CD14-positive monocyte (primary cell): ENCODE results near the gene MLIP. TPM values are rescaled to one million over a fixed set of nuclear protein-coding genes. Genes with fewer than 3 reads are reported as not detected.
A peak's percentile ranks its signal among the peaks of the same experiment; 100 is the strongest.

Source experiments
- DNase-seq, 3 donors: peaks; one replicate each; pipeline ENCODE4 v3.0.0-alpha.2; 2011 to 2022
- H2AFZ ChIP-seq: 2 replicates; pipeline ENCODE4 v1.6.0; 2012; ENCODE audit warnings: mild to moderate bottlenecking, low read depth, low read length, inconsistent platforms; ENCODE audit not compliant: insufficient read depth, poor library complexity, severe bottlenecking
- H3K27ac ChIP-seq, 2 donors: 1 replicate in 1 of 2; 2 replicates in 1 of 2; pipeline ENCODE4 v1.5.1; 2012 to 2013; ENCODE audit warnings: low read length in 2 of 2, control low read depth in 1 of 2, inconsistent platforms in 1 of 2, low read depth in 1 of 2, mild to moderate bottlenecking in 1 of 2
- H3K27me3 ChIP-seq, 2 donors: one replicate each; pipeline versions ENCODE4 v1.6.0 to v1.6.1; 2011 to 2013; ENCODE audit warnings: low read length in 2 of 2; ENCODE audit not compliant: control insufficient read depth in 2 of 2, insufficient read depth in 2 of 2
- H3K36me3 ChIP-seq, 2 donors: replicated peaks in 1 of 2; 1 replicate in 1 of 2; 2 replicates in 1 of 2; pipeline versions ENCODE4 v1.5.1 to v1.6.1; 2012 to 2013; ENCODE audit warnings: low read length in 2 of 2, control low read depth in 1 of 2, inconsistent platforms in 1 of 2, mild to moderate bottlenecking in 1 of 2; ENCODE audit not compliant: insufficient read depth in 2 of 2, control insufficient read depth in 1 of 2
- H3K4me1 ChIP-seq, 2 donors: 1 replicate in 1 of 2; 2 replicates in 1 of 2; pipeline versions ENCODE4 v1.5.1 to v1.6.1; 2012 to 2013; ENCODE audit warnings: low read length in 2 of 2, control low read depth in 1 of 2, inconsistent platforms in 1 of 2, mild to moderate bottlenecking in 1 of 2, moderate library complexity in 1 of 2; ENCODE audit not compliant: insufficient read depth in 2 of 2, control insufficient read depth in 1 of 2
- H3K4me2 ChIP-seq: replicated peaks from 2 replicates; pipeline ENCODE3; 2012; ENCODE audit warnings: low read length, moderate library complexity, mild to moderate bottlenecking; ENCODE audit not compliant: poor library complexity, severe bottlenecking; ENCODE audit errors: extremely low read depth
- H3K4me3 ChIP-seq, 3 experiments: fragments of 200-600 bp in 1 of 3; sonication (generic) in 1 of 3; replicated peaks in 1 of 3; 1 replicate in 2 of 3; 2 replicates in 1 of 3; pipeline ENCODE4 v1.5.1; 2011 to 2013; ENCODE audit warnings: low read length in 3 of 3, mild to moderate bottlenecking in 3 of 3, control low read depth in 2 of 3, low read depth in 2 of 3, inconsistent platforms in 1 of 3, moderate library complexity in 1 of 3
- H3K79me2 ChIP-seq: 2 replicates; pipeline ENCODE4 v1.6.0; 2012; ENCODE audit warnings: mild to moderate bottlenecking, control low read depth, inconsistent platforms, low read length, moderate library complexity; ENCODE audit not compliant: insufficient read depth
- H3K9ac ChIP-seq: 2 replicates; pipeline ENCODE4 v1.6.0; 2017; ENCODE audit warnings: low read length, mild to moderate bottlenecking; ENCODE audit not compliant: insufficient read depth, poor library complexity, severe bottlenecking
- H3K9me3 ChIP-seq, 2 donors: replicated peaks in 1 of 2; 1 replicate in 1 of 2; 2 replicates in 1 of 2; pipeline versions ENCODE4 v1.5.1 to v1.6.1; 2012 to 2013; ENCODE audit warnings: low read length in 2 of 2, control low read depth in 1 of 2; ENCODE audit not compliant: control insufficient read depth in 1 of 2, insufficient read depth in 1 of 2
- H4K20me1 ChIP-seq: 2 replicates; pipeline ENCODE4 v1.6.0; 2012; ENCODE audit warnings: mild to moderate bottlenecking, low read length, control low read depth, moderate library complexity; ENCODE audit not compliant: insufficient read depth
- H3K27ac Mint-ChIP-seq, 7 donors: one replicate each; pipeline ENCODE4 v1.8.0; 2020; ENCODE audit warnings: mild to moderate bottlenecking in 7 of 7, mixed read lengths in 7 of 7, moderate library complexity in 6 of 7, inconsistent platforms in 2 of 7
- H3K27me3 Mint-ChIP-seq, 3 donors: one replicate each; pipeline ENCODE4 v1.8.0; 2021 to 2022; ENCODE audit warnings: low read depth in 3 of 3, mild to moderate bottlenecking in 3 of 3, mixed read lengths in 3 of 3, moderate library complexity in 3 of 3, inconsistent platforms in 1 of 3
- H3K36me3 Mint-ChIP-seq, 2 donors: one replicate each; pipeline ENCODE4 v1.8.0; 2020; ENCODE audit warnings: mixed read lengths in 2 of 2, inconsistent platforms in 1 of 2, mild to moderate bottlenecking in 1 of 2
- H3K4me1 Mint-ChIP-seq: one replicate; pipeline ENCODE4 v1.8.0; 2020; ENCODE audit warnings: mild to moderate bottlenecking, mixed read lengths
- H3K4me3 Mint-ChIP-seq, 2 donors: one replicate each; pipeline ENCODE4 v1.8.0; 2020; ENCODE audit warnings: mild to moderate bottlenecking in 2 of 2, mixed read lengths in 2 of 2, moderate library complexity in 1 of 2
- H3K9me3 Mint-ChIP-seq, 7 donors: one replicate each; pipeline ENCODE4 v1.8.0; 2020 to 2022; ENCODE audit warnings: mixed read lengths in 7 of 7, mild to moderate bottlenecking in 6 of 7, moderate library complexity in 6 of 7, inconsistent platforms in 2 of 7
- CTCF ChIP-seq: fragments of 200-600 bp; IDR thresholded peaks from one replicate; pipeline ENCODE4 v1.8.0; 2022; ENCODE audit warnings: antibody characterized with exemption, mild to moderate bottlenecking
- WGBS: methylation state at CpG from one replicate; pipeline ENCODE4 v1.1.5; 2013; ENCODE audit warnings: missing lambda C conversion rate; ENCODE audit not compliant: insufficient coverage; 5-methylcytosine and 5-hydroxymethylcytosine counted together
- intact Hi-C, 2 donors: fragments of 100-400 bp; cut with micrococcal nuclease; formaldehyde crosslinking; loops; one replicate each; pipeline versions ENCODE4 v1.15.0 to v1.15.1; 2023
- polyA plus RNA-seq, 3 donors: library from polyadenylated mRNA; depleted of rRNA in 1 of 3; unstranded in 2 of 3; stranded (reverse) in 1 of 3; fragments of 300-500 nt in 2 of 3; fragments of >200 nt in 1 of 3; fragmentation: Illumina TruSeq in 2 of 3; gene quantifications; 1 replicate in 2 of 3; 2 replicates in 1 of 3; pipeline ENCODE4 v1.2.3, GENCODE V29; 2012 to 2021

The MLIP gene
- polyA plus RNA-seq, 3 donors, result not detected

- Histone ChIP-seq H3K79me2 (no peaks in the 10 kb centered on the region), H3K4me1 (no peaks in the 10 kb centered on the region), H3K9ac (no peak overlapping the region), H3K36me3 (no peaks in the 10 kb centered on the region), H3K9me3 (no peaks in the 10 kb centered on the region), H4K20me1 (no peaks in the 10 kb centered on the region), H2AFZ (no peak overlapping the region), H3K4me2 (no peak overlapping the region), H3K4me3 (no peak overlapping the region), H3K27ac (no peak overlapping the region), H3K27me3 (no peaks in the 10 kb centered on the region)
- H3K9me3 Mint-ChIP-seq, result peaks cover 0 to 11% (median 3%) of the 10 kb centered on the region in 7 donors
- no peak for TF ChIP-seq CTCF
- no peaks in the 10 kb centered on the region for H3K27me3 Mint-ChIP-seq
- WGBS, result 88% methylated on average over 1 of the region's 3 CpGs
- no peak overlapping the region for H3K4me3 Mint-ChIP-seq
- intact Hi-C loops, result no loop called here
- no peak overlapping the region for H3K27ac Mint-ChIP-seq
- H3K4me1 Mint-ChIP-seq, result no peaks in the 10 kb centered on the region
- DNase-seq, result no peak
- H3K36me3 Mint-ChIP-seq, result no peaks in the 10 kb centered on the region
These were observed 14.4 kb upstream of the MLIP start for GRCh38 chr6:54096811-54097210.

GRCh38 chr6:54097753-54098152, 13.5 kb upstream of the MLIP start:
- Histone ChIP-seq H2AFZ (no peak overlapping the region), H3K79me2 (no peaks in the 10 kb centered on the region), H3K4me1 (no peaks in the 10 kb centered on the region), H3K4me2 (no peak overlapping the region), H4K20me1 (no peaks in the 10 kb centered on the region), H3K27me3 (no peaks in the 10 kb centered on the region), H3K36me3 (no peaks in the 10 kb centered on the region), H3K27ac (no peak overlapping the region), H3K9ac (no peak overlapping the region), H3K9me3 (no peaks in the 10 kb centered on the region), H3K4me3 (no peak overlapping the region)
- peak in 1 of 3 donors; percentile 4 for DNase-seq
- intact Hi-C loops, result no loop called here
- Mint-ChIP-seq H3K4me3 (no peak overlapping the region), H3K27me3 (no peaks in the 10 kb centered on the region), H3K27ac (peak overlapping the region in 1 of 7 donors; percentile 4), H3K36me3 (no peaks in the 10 kb centered on the region), H3K9me3 (peaks cover 0 to 11% (median 3%) of the 10 kb centered on the region in 7 donors), H3K4me1 (no peaks in the 10 kb centered on the region)
- no peak for TF ChIP-seq CTCF
- WGBS, result 87% methylated on average over 2 of the region's 4 CpGs
